ENCODE results near the gene TNFAIP6.

- TF ChIP-seq CTCF (IDR thresholded peaks at IDR 0.05; ENCODE audit: poor library complexity, severe bottlenecking) (no peak), TAF1 (IDR thresholded peaks at IDR 0.05; ENCODE audit: low read depth) (no peak), POLR2AphosphoS5 (IDR thresholded peaks at IDR 0.05) (no peak), EZH2 (IDR thresholded peaks at IDR 0.05; ENCODE audit: borderline replicate concordance, insufficient read depth, low read length, poor library complexity, severe bottlenecking) (no peak)
Measured at GRCh38 chr2:151361674-151362370, 4.4 kb downstream of the TNFAIP6 start.

Data from neural cell (in vitro differentiated cells).